Stimulated activated CD8-positive, alpha-beta memory T cell treated with anti-CD3 and anti-CD28 coated beads, Interleukin-4, amount 100 ng/mL, for 48 hours (primary cell): ENCODE measurements around the gene RPTOR.
A peak's percentile ranks its signal among the peaks of the same experiment; 100 is the strongest.

Experiments
- DNase-seq: peaks from one replicate; pipeline ENCODE4 v3.0.0-alpha.2; 2020

Gene RPTOR

GRCh38 chr17:80724775-80725266 lies 180.2 kb downstream of the RPTOR start:
- no peak for DNase-seq

GRCh38 chr17:80725517-80725916 lies 180.9 kb downstream of the RPTOR start:
- no peak for DNase-seq

GRCh38 chr17:80726558-80727408 lies 182.1 kb downstream of the RPTOR start:
- DNase-seq = no peak

- no peak for DNase-seq
Measured at GRCh38 chr17:80727409-80727755, 182.7 kb downstream of the RPTOR start.

- no peak for DNase-seq
Measured at GRCh38 chr17:80729016-80729415, 184.4 kb downstream of the RPTOR start.

GRCh38 chr17:80729761-80730160 lies 185.1 kb downstream of the RPTOR start:
- DNase-seq = no peak

GRCh38 chr17:80730739-80731138 lies 186.1 kb downstream of the RPTOR start:
- no peak for DNase-seq

GRCh38 chr17:80731323-80731722 lies 186.7 kb downstream of the RPTOR start:
- DNase-seq = no peak

GRCh38 chr17:80732268-80732667 lies 187.6 kb downstream of the RPTOR start:
- DNase-seq = no peak

GRCh38 chr17:80737106-80738019 lies 192.7 kb downstream of the RPTOR start:
- no peak for DNase-seq

GRCh38 chr17:80738020-80738808 lies 193.6 kb downstream of the RPTOR start:
- DNase-seq = no peak

GRCh38 chr17:80738987-80739730 lies 194.5 kb downstream of the RPTOR start:
- DNase-seq = no peak

- DNase-seq = no peak
Measured at GRCh38 chr17:80740141-80740540, 195.5 kb downstream of the RPTOR start.

GRCh38 chr17:80742091-80742490 lies 197.5 kb downstream of the RPTOR start:
- no peak for DNase-seq

GRCh38 chr17:80742581-80743180 lies 198.0 kb downstream of the RPTOR start:
- no peak for DNase-seq

GRCh38 chr17:80743181-80743771 lies 198.6 kb downstream of the RPTOR start:
- peak; percentile 47 for DNase-seq

GRCh38 chr17:80743973-80744372 lies 199.3 kb downstream of the RPTOR start:
- DNase-seq = peak; percentile 17

GRCh38 chr17:80744725-80745124 lies 200.1 kb downstream of the RPTOR start:
- DNase-seq = peak; percentile 5

GRCh38 chr17:80745183-80745582 lies 200.5 kb downstream of the RPTOR start:
- peak; percentile 1 for DNase-seq

- DNase-seq = peak; percentile 42
Measured at GRCh38 chr17:80746262-80746935, 201.8 kb downstream of the RPTOR start.

GRCh38 chr17:80747469-80747868 lies 202.8 kb downstream of the RPTOR start:
- DNase-seq = peak; percentile 16
